WTC11 (cell line): Measurements from ENCODE around the gene CZIB. TPM values are rescaled to one million over a fixed set of nuclear protein-coding genes. Genes with fewer than 3 reads are reported as not detected.

Source experiments
- ATAC-seq: fragments of 200-7000 bp; cut with Tn5 transposase; 2 replicates; pipeline ENCODE4 v1.10.0; 2021; ENCODE audit warnings: mild to moderate bottlenecking, moderate library complexity
- CTCF ChIA-PET: fragments of 300-600 bp; sonication (Branson Sonifier 250); formaldehyde crosslinking; loops from one replicate; lab custom pipeline; 2021; ENCODE audit warnings: antibody characterized with exemption; lab: Charles Lee
- POLR2A ChIA-PET: fragments of 350-600 bp; sonication (Branson Sonifier 250); formaldehyde crosslinking; loops from one replicate; lab custom pipeline; 2021; ENCODE audit warnings: antibody characterized with exemption; lab: Charles Lee
- DNase-seq: peaks from one replicate; pipeline ENCODE4 v3.0.0; 2021; ENCODE audit warnings: low spot score
- H3K27ac Mint-ChIP-seq: 2 replicates; pipeline ENCODE4 v1.8.0; 2021; ENCODE audit warnings: mixed read lengths
- H3K27me3 Mint-ChIP-seq: 2 replicates; pipeline ENCODE4 v1.8.0; 2021; ENCODE audit warnings: low read depth, mild to moderate bottlenecking, moderate library complexity, mixed read lengths
- H3K36me3 Mint-ChIP-seq: 2 replicates; pipeline ENCODE4 v1.8.0; 2021; ENCODE audit warnings: mixed read lengths
- H3K4me1 Mint-ChIP-seq: 2 replicates; pipeline ENCODE4 v1.8.0; 2022; ENCODE audit warnings: mixed read lengths
- H3K4me3 Mint-ChIP-seq: 2 replicates; pipeline ENCODE4 v1.8.0; 2021; ENCODE audit warnings: mild to moderate bottlenecking, moderate library complexity, mixed read lengths
- H3K9me3 Mint-ChIP-seq: 2 replicates; pipeline ENCODE4 v1.8.0; 2021; ENCODE audit warnings: mixed read lengths
- ATF1 ChIP-seq: sonication (generic); formaldehyde crosslinking; IDR thresholded peaks from 2 replicates; pipeline ENCODE4 v1.8.1; 2023; ENCODE audit warnings: mild to moderate bottlenecking, moderate library complexity, missing genetic modification reagents
- CREB1 ChIP-seq: sonication (generic); formaldehyde crosslinking; IDR thresholded peaks from 2 replicates; pipeline ENCODE4 v1.8.0; 2023; ENCODE audit warnings: mild to moderate bottlenecking, missing genetic modification reagents
- FOXJ3 ChIP-seq: sonication (generic); formaldehyde crosslinking; IDR thresholded peaks from 2 replicates; pipeline ENCODE4 v1.9.0; 2021; ENCODE audit warnings: missing genetic modification reagents, mild to moderate bottlenecking, borderline replicate concordance
- GABPB1 ChIP-seq: sonication (generic); formaldehyde crosslinking; IDR thresholded peaks from 2 replicates; pipeline ENCODE4 v1.8.1; 2023; ENCODE audit warnings: mild to moderate bottlenecking, missing genetic modification reagents
- HMGA2 ChIP-seq: fragments of 250-450 bp; sonication (Bioruptor Pico); IDR thresholded peaks from 2 replicates; pipeline ENCODE4 v1.4.0; 2021; ENCODE audit warnings: mild to moderate bottlenecking, moderate library complexity
- HMGXB4 ChIP-seq: sonication (generic); formaldehyde crosslinking; IDR thresholded peaks from 2 replicates; pipeline ENCODE4 v1.8.1; 2023; ENCODE audit warnings: mild to moderate bottlenecking, moderate library complexity, missing genetic modification reagents
- JUN ChIP-seq: sonication (generic); formaldehyde crosslinking; IDR thresholded peaks from 2 replicates; pipeline ENCODE4 v1.8.0; 2023; ENCODE audit warnings: mild to moderate bottlenecking, missing genetic modification reagents
- NR3C1 ChIP-seq: sonication (generic); formaldehyde crosslinking; conservative IDR thresholded peaks from 2 replicates; pipeline ENCODE4 v1.8.1; 2023; ENCODE audit warnings: low read depth, mild to moderate bottlenecking, missing genetic modification reagents
- PRRX2 ChIP-seq: fragments of 250-450 bp; sonication (Bioruptor Pico); IDR thresholded peaks from 2 replicates; pipeline ENCODE4 v1.8.0; 2021; ENCODE audit warnings: mild to moderate bottlenecking
- ZNF423 ChIP-seq: fragments of 250-450 bp; sonication (Bioruptor Pico); IDR thresholded peaks from 2 replicates; pipeline ENCODE4 v2.1.2; 2022; ENCODE audit warnings: mild to moderate bottlenecking, moderate library complexity
- ZNF532 ChIP-seq: fragments of 250-450 bp; sonication (Bioruptor Pico); IDR thresholded peaks from 2 replicates; pipeline ENCODE4 v1.9.0; 2021; ENCODE audit warnings: mild to moderate bottlenecking, borderline replicate concordance
- total RNA-seq: library from RNA; stranded (reverse); gene quantifications from 3 replicates; pipeline ENCODE4 v1.2.3, GENCODE V29; 2021
- TF ChIP-seq, protein P1 (sequence below): sonication (generic); formaldehyde crosslinking; IDR thresholded peaks from 2 replicates; pipeline ENCODE4 v1.8.1; 2023; ENCODE audit warnings: mild to moderate bottlenecking, missing genetic modification reagents
- TF ChIP-seq, protein P2 (sequence below): sonication (generic); formaldehyde crosslinking; IDR thresholded peaks from 2 replicates; pipeline ENCODE4 v1.8.1; 2022; ENCODE audit warnings: mild to moderate bottlenecking, moderate library complexity, missing genetic modification reagents
- TF ChIP-seq, protein P3 (sequence below): sonication (generic); formaldehyde crosslinking; IDR thresholded peaks from 2 replicates; pipeline ENCODE4 v1.8.1; 2022; ENCODE audit warnings: low read depth, mild to moderate bottlenecking, moderate library complexity, missing genetic modification reagents, borderline replicate concordance
- TF ChIP-seq, protein P4 (sequence below): fragments of 200-600 bp; IDR thresholded peaks from 2 replicates; pipeline ENCODE4 v1.8.0; 2022; ENCODE audit warnings: antibody characterized with exemption

The CZIB gene
- total RNA-seq, 1 experiment from 2014 or later = 41.6 TPM

GRCh38 chr1:53238197-53239155 lies 18.0 kb upstream of the CZIB start, which contains the start of gene MAGOH (continued):
- TF ChIP-seq, protein P1, sequence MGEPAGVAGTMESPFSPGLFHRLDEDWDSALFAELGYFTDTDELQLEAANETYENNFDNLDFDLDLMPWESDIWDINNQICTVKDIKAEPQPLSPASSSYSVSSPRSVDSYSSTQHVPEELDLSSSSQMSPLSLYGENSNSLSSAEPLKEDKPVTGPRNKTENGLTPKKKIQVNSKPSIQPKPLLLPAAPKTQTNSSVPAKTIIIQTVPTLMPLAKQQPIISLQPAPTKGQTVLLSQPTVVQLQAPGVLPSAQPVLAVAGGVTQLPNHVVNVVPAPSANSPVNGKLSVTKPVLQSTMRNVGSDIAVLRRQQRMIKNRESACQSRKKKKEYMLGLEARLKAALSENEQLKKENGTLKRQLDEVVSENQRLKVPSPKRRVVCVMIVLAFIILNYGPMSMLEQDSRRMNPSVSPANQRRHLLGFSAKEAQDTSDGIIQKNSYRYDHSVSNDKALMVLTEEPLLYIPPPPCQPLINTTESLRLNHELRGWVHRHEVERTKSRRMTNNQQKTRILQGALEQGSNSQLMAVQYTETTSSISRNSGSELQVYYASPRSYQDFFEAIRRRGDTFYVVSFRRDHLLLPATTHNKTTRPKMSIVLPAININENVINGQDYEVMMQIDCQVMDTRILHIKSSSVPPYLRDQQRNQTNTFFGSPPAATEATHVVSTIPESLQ (CRISPR knock-in tag) = no peak
- TF ChIP-seq, protein P2, sequence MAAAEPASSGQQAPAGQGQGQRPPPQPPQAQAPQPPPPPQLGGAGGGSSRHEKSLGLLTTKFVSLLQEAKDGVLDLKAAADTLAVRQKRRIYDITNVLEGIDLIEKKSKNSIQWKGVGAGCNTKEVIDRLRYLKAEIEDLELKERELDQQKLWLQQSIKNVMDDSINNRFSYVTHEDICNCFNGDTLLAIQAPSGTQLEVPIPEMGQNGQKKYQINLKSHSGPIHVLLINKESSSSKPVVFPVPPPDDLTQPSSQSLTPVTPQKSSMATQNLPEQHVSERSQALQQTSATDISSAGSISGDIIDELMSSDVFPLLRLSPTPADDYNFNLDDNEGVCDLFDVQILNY (CRISPR knock-in tag) = peak; percentile 65
- TF ChIP-seq GABPB1 (CRISPR knock-in tag) (peak; percentile 94), HMGA2 (CRISPR knock-in tag) (no peak), NR3C1 (CRISPR knock-in tag) (no peak), FOXJ3 (CRISPR knock-in tag) (no peak), CREB1 (peak; percentile 94), ATF1 (CRISPR knock-in tag) (peak; percentile 71; the same call in 1 of the 2 replicates)
- TF ChIP-seq, protein P3, sequence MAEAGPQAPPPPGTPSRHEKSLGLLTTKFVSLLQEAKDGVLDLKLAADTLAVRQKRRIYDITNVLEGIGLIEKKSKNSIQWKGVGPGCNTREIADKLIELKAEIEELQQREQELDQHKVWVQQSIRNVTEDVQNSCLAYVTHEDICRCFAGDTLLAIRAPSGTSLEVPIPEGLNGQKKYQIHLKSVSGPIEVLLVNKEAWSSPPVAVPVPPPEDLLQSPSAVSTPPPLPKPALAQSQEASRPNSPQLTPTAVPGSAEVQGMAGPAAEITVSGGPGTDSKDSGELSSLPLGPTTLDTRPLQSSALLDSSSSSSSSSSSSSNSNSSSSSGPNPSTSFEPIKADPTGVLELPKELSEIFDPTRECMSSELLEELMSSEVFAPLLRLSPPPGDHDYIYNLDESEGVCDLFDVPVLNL (CRISPR knock-in tag) = no peak

DNA sequence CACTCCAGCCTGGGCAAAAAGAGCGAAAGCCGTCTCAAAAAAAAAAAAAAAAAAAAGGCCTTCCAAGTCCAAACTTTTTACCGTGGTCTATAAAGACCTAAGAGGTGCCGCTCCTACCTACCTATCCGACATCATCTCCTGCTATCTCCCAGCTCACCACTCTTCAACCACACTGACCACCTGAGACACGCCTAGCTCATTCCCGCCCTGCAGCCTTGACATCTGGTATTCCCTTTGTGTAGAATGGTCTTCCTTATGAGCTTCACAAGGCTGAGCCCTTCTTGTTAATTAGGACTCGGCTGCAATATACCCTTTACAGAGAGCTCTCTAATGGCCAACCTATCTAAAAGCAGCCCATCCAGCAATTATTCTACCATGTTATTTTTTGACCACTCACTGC lies 17.2 kb upstream of the CZIB start:
- Mint-ChIP-seq H3K9me3 (no peaks in the 10 kb centered on the region), H3K27me3 (peaks cover 7% of the 10 kb centered on the region), H3K36me3 (peaks cover 26% of the 10 kb centered on the region), H3K27ac (peak overlapping the region; percentile 96), H3K4me3 (peak overlapping the region; percentile 96), H3K4me1 (peaks cover 12% of the 10 kb centered on the region)
- ChIA-PET POLR2A (no interaction called here), CTCF (no interaction called here)
- DNase-seq = no peak
- no peak for TF ChIP-seq PRRX2
- no peak for ATAC-seq

GRCh38 chr1:53220962-53221286 lies 490 bp upstream of the CZIB start:
- H3K9me3 Mint-ChIP-seq = no peaks in the 10 kb centered on the region
- H3K27me3 Mint-ChIP-seq = peaks cover 5% of the 10 kb centered on the region; the same call in 1 of the 2 replicates
- peaks cover 13% of the 10 kb centered on the region for H3K4me1 Mint-ChIP-seq
- H3K36me3 Mint-ChIP-seq = no peaks in the 10 kb centered on the region
- H3K4me3 Mint-ChIP-seq = peak overlapping the region; percentile 88
- DNase-seq = no peak
- ATAC-seq = no peak
- no peak for TF ChIP-seq ZNF532 (CRISPR knock-in tag)
- TF ChIP-seq JUN (CRISPR knock-in tag) = no peak
- TF ChIP-seq, protein P2 (CRISPR knock-in tag) = no peak
- TF ChIP-seq ZNF423 (CRISPR knock-in tag) = no peak
- TF ChIP-seq HMGXB4 = no peak
- TF ChIP-seq, protein P4, sequence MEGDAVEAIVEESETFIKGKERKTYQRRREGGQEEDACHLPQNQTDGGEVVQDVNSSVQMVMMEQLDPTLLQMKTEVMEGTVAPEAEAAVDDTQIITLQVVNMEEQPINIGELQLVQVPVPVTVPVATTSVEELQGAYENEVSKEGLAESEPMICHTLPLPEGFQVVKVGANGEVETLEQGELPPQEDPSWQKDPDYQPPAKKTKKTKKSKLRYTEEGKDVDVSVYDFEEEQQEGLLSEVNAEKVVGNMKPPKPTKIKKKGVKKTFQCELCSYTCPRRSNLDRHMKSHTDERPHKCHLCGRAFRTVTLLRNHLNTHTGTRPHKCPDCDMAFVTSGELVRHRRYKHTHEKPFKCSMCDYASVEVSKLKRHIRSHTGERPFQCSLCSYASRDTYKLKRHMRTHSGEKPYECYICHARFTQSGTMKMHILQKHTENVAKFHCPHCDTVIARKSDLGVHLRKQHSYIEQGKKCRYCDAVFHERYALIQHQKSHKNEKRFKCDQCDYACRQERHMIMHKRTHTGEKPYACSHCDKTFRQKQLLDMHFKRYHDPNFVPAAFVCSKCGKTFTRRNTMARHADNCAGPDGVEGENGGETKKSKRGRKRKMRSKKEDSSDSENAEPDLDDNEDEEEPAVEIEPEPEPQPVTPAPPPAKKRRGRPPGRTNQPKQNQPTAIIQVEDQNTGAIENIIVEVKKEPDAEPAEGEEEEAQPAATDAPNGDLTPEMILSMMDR = no peak
- ChIA-PET POLR2A (no interaction called here), CTCF (interaction anchor here (1.0 kb wide), 1 partner anchor 172 kb away, joined by 3 read pairs; no protein-coding TSS in a partner anchor)
- peak overlapping the region; percentile 97 for H3K27ac Mint-ChIP-seq
